Stomach (tissue), 9 donors: ENCODE data around the gene KRT81. TPM values are rescaled to one million over a fixed set of nuclear protein-coding genes. Genes with fewer than 3 reads are reported as not detected.

Experiments used
- DNase-seq, 2 donors: peaks; one replicate each; pipeline versions ENCODE4 v3.0.0 to v3.0.0-alpha.2; 2013 to 2019
- H3K27ac ChIP-seq, 5 donors: fragments of 200-600 bp in 4 of 5; sonication (generic) in 4 of 5; one replicate each; pipeline ENCODE4 v1.5.1; 2013 to 2019; ENCODE audit warnings: mild to moderate bottlenecking in 1 of 5, moderate library complexity in 1 of 5
- H3K27me3 ChIP-seq, 3 donors: fragments of 200-600 bp; sonication (generic); one replicate each; pipeline ENCODE4 v1.5.1; 2017 to 2019; ENCODE audit warnings: mixed run types in 1 of 3
- H3K36me3 ChIP-seq, 4 donors: fragments of 200-600 bp; sonication (generic); 1 replicate in 3 of 4; 2 replicates in 1 of 4; pipeline ENCODE4 v1.5.1; 2016 to 2019
- H3K4me1 ChIP-seq, 4 donors: fragments of 200-600 bp; sonication (generic); one replicate each; pipeline ENCODE4 v1.5.1; 2016 to 2019
- H3K4me3 ChIP-seq, 4 donors: fragments of 200-600 bp; sonication (generic) in 3 of 4; one replicate each; pipeline ENCODE4 v1.5.1; 2016 to 2019; ENCODE audit warnings: mild to moderate bottlenecking in 1 of 4
- H3K9me3 ChIP-seq, 4 donors: fragments of 200-600 bp; sonication (generic); one replicate each; pipeline ENCODE4 v1.5.1; 2016 to 2019
- EP300 ChIP-seq: sonication (generic); formaldehyde crosslinking; IDR thresholded peaks from one replicate; pipeline ENCODE4 v1.6.1; 2017; ENCODE audit warnings: antibody characterized with exemption
- POLR2A ChIP-seq, 4 donors: fragments of 450-650 bp; IDR thresholded peaks; one replicate each; pipeline ENCODE4 v1.6.1; 2016; ENCODE audit warnings: antibody characterized with exemption in 4 of 4, control low read depth in 2 of 4, mild to moderate bottlenecking in 1 of 4, moderate library complexity in 1 of 4
- POLR2AphosphoS5 ChIP-seq, 3 donors: sonication (generic); formaldehyde crosslinking; IDR thresholded peaks; one replicate each; pipeline ENCODE4 v1.6.1; 2016; ENCODE audit warnings: antibody characterized with exemption in 3 of 3
- WGBS, 5 donors: extraction: QIAGEN DNeasy Blood & Tissue Kit in 3 of 5; methylation state at CpG; one replicate each; pipeline versions ENCODE4 v1.1.5 to v1.1.7; 2013 to 2018; 5-methylcytosine and 5-hydroxymethylcytosine counted together
- intact Hi-C: fragments of 100-400 bp; cut with DNase I; formaldehyde crosslinking; loops from one replicate; pipeline ENCODE4 v1.15.1; 2023; ENCODE audit warnings: low total_unique reads
- polyA plus RNA-seq, 3 donors: library from polyadenylated mRNA; stranded (reverse); fragments of 200-250 nt; gene quantifications; one replicate each; pipeline ENCODE4 v1.2.3, GENCODE V29; 2013
- total RNA-seq, 5 donors: library from RNA; depleted of rRNA; stranded (reverse); fragments of >200 nt; gene quantifications; one replicate each; pipeline versions ENCODE4 v1.1.0 to v1.2.3, GENCODE V29; 2014 to 2016
- TF ChIP-seq, protein P1 (sequence below), 7 experiments: fragments of 450-650 bp in 4 of 7; fragments of 200-600 bp in 3 of 7; sonication (generic) in 3 of 7; IDR thresholded peaks; one replicate each; pipeline ENCODE4 v1.5.1; 2016 to 2019; ENCODE audit warnings: antibody characterized with exemption in 7 of 7, control low read depth in 2 of 7, mild to moderate bottlenecking in 1 of 7
- donor health status: healthy with polysubstance abuse.
- donor health status: Bipolar disorder and iron deficiency.
- donor health status: healthy.

The KRT81 gene
- total and polyA plus RNA-seq, 8 donors = 0.15 TPM; not detected in 7

DNA sequence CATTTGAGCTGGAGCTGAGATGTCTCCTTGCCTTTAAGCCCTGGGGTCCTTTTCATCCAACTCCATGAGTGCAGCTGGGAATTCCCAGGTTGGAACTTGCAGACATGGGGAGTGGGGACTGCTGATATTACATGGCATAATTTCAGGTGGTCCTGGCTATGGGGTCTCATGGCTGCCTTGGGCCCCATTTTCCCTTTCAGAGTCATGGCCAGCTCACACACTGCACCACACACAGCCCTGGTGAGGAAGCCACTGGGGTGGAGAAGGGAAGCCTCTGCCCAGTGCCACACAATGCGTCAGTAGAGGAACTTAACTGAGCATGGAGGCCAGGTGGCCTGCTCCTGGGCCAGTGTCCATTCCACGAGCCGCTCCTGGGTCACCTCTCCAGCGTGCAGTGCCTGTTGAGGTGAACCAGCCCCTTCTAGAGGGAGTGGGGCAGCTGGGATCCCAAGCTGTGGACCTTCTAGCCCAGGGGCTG is 34.2 kb downstream of the KRT81 start:
- Histone ChIP-seq H3K27ac (no peak overlapping the region), H3K4me1 (peaks cover 7 to 12% (median 10%) of the 10 kb centered on the region in 4 donors), H3K27me3 (peaks cover 0 to 70% (median 31%) of the 10 kb centered on the region in 3 donors), H3K4me3 (no peak overlapping the region), H3K36me3 (no peaks in the 10 kb centered on the region), H3K9me3 (no peaks in the 10 kb centered on the region)
- TF ChIP-seq EP300 = no peak
- WGBS, 5 donors = 72 to 97% (median 90%) methylated on average over 1 to 4 of the region's 4 CpGs
- intact Hi-C loops = no loop called here
- no peak for DNase-seq

- Histone ChIP-seq H3K9me3 (no peaks in the 10 kb centered on the region), H3K4me1 (peaks cover 7 to 12% (median 10%) of the 10 kb centered on the region in 4 donors), H3K4me3 (no peak overlapping the region), H3K27ac (no peak overlapping the region), H3K27me3 (peaks cover 0 to 64% (median 31%) of the 10 kb centered on the region in 3 donors), H3K36me3 (no peaks in the 10 kb centered on the region)
- 38 to 83% (median 42%) methylated on average over 2 of the region's 2 CpGs for WGBS, 5 donors
- TF ChIP-seq POLR2A (IDR thresholded peaks at IDR 0.05) (no peak), POLR2AphosphoS5 (IDR thresholded peaks at IDR 0.05) (no peak), EP300 (no peak)
- TF ChIP-seq, protein P1, sequence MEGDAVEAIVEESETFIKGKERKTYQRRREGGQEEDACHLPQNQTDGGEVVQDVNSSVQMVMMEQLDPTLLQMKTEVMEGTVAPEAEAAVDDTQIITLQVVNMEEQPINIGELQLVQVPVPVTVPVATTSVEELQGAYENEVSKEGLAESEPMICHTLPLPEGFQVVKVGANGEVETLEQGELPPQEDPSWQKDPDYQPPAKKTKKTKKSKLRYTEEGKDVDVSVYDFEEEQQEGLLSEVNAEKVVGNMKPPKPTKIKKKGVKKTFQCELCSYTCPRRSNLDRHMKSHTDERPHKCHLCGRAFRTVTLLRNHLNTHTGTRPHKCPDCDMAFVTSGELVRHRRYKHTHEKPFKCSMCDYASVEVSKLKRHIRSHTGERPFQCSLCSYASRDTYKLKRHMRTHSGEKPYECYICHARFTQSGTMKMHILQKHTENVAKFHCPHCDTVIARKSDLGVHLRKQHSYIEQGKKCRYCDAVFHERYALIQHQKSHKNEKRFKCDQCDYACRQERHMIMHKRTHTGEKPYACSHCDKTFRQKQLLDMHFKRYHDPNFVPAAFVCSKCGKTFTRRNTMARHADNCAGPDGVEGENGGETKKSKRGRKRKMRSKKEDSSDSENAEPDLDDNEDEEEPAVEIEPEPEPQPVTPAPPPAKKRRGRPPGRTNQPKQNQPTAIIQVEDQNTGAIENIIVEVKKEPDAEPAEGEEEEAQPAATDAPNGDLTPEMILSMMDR (IDR thresholded peaks at IDR 0.05) = no peak
- intact Hi-C loops = no loop called here
- no peak for DNase-seq
These were observed 34.8 kb downstream of the KRT81 start for GRCh38 chr12:52256584-52256935.

GRCh38 chr12:52255926-52256583 is 35.3 kb downstream of the KRT81 start:
- no peaks in the 10 kb centered on the region for H3K36me3 ChIP-seq
- peaks cover 0 to 59% (median 31%) of the 10 kb centered on the region in 3 donors for H3K27me3 ChIP-seq
- intact Hi-C loops = no loop called here
- no peak overlapping the region for H3K27ac ChIP-seq
- no peak for DNase-seq
- no peak overlapping the region for H3K4me3 ChIP-seq
- 81 to 90% (median 89%) methylated on average over 9 of the region's 9 CpGs for WGBS, 5 donors
- TF ChIP-seq POLR2AphosphoS5 (IDR thresholded peaks at IDR 0.05) (no peak), POLR2A (IDR thresholded peaks at IDR 0.05) (no peak), EP300 (no peak)
- TF ChIP-seq, protein P1 (IDR thresholded peaks at IDR 0.05) = no peak
- H3K4me1 ChIP-seq = peaks cover 7 to 12% (median 10%) of the 10 kb centered on the region in 4 donors
- no peaks in the 10 kb centered on the region for H3K9me3 ChIP-seq

DNA sequence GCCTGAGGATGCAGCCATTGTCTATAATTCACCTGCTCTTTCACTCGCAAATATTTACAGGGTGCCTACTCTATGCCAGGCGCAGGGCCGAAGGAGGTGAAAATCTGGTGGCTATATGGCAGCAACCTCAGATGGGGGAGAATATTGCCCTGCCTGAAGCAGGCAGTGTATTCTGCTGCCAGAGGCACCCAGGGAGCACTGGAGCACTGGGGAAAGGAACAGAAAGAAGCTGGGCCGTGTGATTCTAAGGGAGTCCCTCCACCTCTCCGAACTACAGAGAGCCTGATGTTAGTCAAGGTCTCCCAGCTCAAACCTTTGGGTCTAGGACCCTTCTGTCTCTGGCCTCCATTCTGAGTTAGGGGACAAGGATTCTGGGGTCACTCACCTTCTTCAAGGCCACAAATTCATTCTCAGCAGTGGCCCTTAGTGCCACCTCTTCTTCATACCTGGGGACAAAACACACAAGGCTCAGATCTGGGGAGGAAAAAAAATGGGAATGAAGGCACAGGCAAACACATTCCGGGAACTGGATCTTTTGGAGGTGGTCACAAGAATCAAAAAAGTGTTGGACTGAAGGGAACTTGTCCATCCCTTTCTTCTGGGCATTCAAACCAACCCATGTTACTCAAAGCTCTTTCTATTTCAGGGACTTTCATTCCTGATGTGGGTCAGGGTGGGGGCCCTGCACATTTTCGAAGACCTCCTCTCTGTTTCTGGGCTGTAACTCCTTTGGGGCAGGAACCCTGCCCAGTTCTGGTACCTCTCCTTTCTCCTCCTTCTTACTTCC is 36.2 kb downstream of the KRT81 start:
- intact Hi-C loops = no loop called here
- Histone ChIP-seq H3K4me1 (peaks cover 7 to 14% (median 11%) of the 10 kb centered on the region in 4 donors), H3K27ac (no peak overlapping the region), H3K9me3 (no peaks in the 10 kb centered on the region), H3K27me3 (peaks cover 0 to 67% (median 33%) of the 10 kb centered on the region in 3 donors), H3K4me3 (no peak overlapping the region), H3K36me3 (no peaks in the 10 kb centered on the region)
- WGBS, 5 donors = 71 to 87% (median 75%) methylated on average over 7 of the region's 7 CpGs
- DNase-seq = no peak
- TF ChIP-seq, protein P1 (IDR thresholded peaks at IDR 0.05) = no peak
- TF ChIP-seq POLR2AphosphoS5 (IDR thresholded peaks at IDR 0.05) = no peak
- TF ChIP-seq POLR2A (IDR thresholded peaks at IDR 0.05) = no peak
- no peak for TF ChIP-seq EP300
